ENCODE data around the gene SIPA1L3. TPM values are rescaled to one million over a fixed set of nuclear protein-coding genes. Genes with fewer than 3 reads are reported as not detected.

Gene SIPA1L3
- total and polyA plus RNA-seq, 9 of the 15 experiments (the other 6 are each of a cell fraction or from before 2014, with no cell fraction given) = 0.01 to 6.1 (median 2.5) TPM

DNA sequence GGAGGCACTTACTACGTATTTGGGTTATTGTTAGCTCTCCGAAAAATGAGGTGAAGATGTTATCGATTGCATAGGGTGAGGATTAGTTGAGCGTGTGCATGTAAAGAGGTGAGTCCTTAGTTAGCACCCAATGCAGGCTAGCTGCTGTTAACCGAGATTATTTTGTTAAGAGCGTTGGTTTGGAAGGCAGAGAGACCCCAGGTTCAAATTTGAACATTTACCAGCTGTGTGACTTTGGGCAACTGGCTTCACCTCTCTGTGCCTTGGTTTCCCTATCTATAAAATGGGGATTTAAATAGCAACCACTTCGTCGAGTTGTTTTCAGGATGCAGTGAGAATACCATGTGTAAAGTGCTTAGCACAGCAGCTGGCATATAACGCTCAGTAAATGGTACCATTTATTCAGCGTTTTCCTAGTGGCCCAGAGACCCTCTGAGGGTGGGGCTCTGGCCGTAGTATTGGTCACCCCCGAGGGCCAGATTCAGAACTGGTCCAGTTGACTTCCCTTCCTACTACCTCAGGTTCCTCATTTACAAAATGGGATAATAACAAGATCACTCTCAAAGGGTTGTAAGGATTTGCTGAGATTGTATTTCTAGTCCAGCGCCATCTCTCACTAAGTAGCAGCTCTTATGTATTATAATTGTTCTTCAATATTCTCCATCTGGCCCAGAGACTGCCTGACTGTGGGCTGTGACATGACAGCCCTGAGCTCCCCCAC lies 887 bp downstream of the SIPA1L3 start (continued):
- TF ChIP-seq THRAP3 (IDR thresholded peaks at IDR 0.05; ENCODE audit: borderline replicate concordance) (no peak), SMARCA5 (IDR thresholded peaks at IDR 0.05) (peak; percentile 65; the same call in 1 of the 2 replicates), ZNF12 (CRISPR knock-in tag; IDR thresholded peaks at IDR 0.05) (no peak), NCOA4 (IDR thresholded peaks at IDR 0.05; ENCODE audit: partially characterized antibody) (no peak), RBM25 (IDR thresholded peaks at IDR 0.05; ENCODE audit: low read depth, low read length, severe bottlenecking) (peak; percentile 96), ZEB2 (IDR thresholded peaks at IDR 0.05) (no peak), CAMTA2 (CRISPR knock-in tag; conservative IDR thresholded peaks at IDR 0.05) (no peak), SMAD1 (IDR thresholded peaks at IDR 0.05; ENCODE audit: low read depth, low read length, partially characterized antibody) (no peak), BCOR (IDR thresholded peaks at IDR 0.05) (peak; percentile 95), HDAC2 (IDR thresholded peaks at IDR 0.05) (peak; percentile 86), ZFP36 (IDR thresholded peaks at IDR 0.05; ENCODE audit: low read depth, low read length, partially characterized antibody) (peak; percentile 86), CBX1 (IDR thresholded peaks at IDR 0.05; ENCODE audit: low read depth) (peak; percentile 71; the same call in 1 of the 2 replicates), SAP30 (IDR thresholded peaks at IDR 0.05; ENCODE audit: borderline replicate concordance, insufficient read depth, low read depth, low read length, poor library complexity, severe bottlenecking) (no peak), NR2C2 (CRISPR knock-in tag; IDR thresholded peaks at IDR 0.05) (no peak), NR2C2 (tag; IDR thresholded peaks at IDR 0.05) (no peak), ZNF316 (IDR thresholded peaks at IDR 0.05) (peak; percentile 28; the same call in 1 of the 2 replicates), MYBL2 (IDR thresholded peaks at IDR 0.05; ENCODE audit: low read depth) (no peak), MYBL2 (CRISPR knock-in tag; IDR thresholded peaks at IDR 0.05; ENCODE audit: borderline replicate concordance) (no peak), GATA2 (CRISPR knock-in tag; IDR thresholded peaks at IDR 0.05) (peak; percentile 23; the same call in 1 of the 2 replicates), ADNP (tag; IDR thresholded peaks at IDR 0.05) (peak; percentile 51; the same call in 1 of the 2 replicates), ZNF76 (CRISPR knock-in tag; IDR thresholded peaks at IDR 0.05; ENCODE audit: borderline replicate concordance) (no peak), HDAC1 (IDR thresholded peaks at IDR 0.05) (no peak), TARDBP (IDR thresholded peaks at IDR 0.05) (no peak), ZNF444 (CRISPR knock-in tag; IDR thresholded peaks at IDR 0.05) (no peak)
- TF ChIP-seq, protein P1, sequence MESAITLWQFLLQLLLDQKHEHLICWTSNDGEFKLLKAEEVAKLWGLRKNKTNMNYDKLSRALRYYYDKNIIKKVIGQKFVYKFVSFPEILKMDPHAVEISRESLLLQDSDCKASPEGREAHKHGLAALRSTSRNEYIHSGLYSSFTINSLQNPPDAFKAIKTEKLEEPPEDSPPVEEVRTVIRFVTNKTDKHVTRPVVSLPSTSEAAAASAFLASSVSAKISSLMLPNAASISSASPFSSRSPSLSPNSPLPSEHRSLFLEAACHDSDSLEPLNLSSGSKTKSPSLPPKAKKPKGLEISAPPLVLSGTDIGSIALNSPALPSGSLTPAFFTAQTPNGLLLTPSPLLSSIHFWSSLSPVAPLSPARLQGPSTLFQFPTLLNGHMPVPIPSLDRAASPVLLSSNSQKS (CRISPR knock-in tag; IDR thresholded peaks at IDR 0.05) = no peak
- TF ChIP-seq, protein P2, sequence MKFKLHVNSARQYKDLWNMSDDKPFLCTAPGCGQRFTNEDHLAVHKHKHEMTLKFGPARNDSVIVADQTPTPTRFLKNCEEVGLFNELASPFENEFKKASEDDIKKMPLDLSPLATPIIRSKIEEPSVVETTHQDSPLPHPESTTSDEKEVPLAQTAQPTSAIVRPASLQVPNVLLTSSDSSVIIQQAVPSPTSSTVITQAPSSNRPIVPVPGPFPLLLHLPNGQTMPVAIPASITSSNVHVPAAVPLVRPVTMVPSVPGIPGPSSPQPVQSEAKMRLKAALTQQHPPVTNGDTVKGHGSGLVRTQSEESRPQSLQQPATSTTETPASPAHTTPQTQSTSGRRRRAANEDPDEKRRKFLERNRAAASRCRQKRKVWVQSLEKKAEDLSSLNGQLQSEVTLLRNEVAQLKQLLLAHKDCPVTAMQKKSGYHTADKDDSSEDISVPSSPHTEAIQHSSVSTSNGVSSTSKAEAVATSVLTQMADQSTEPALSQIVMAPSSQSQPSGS (CRISPR knock-in tag; IDR thresholded peaks at IDR 0.05) = no peak
- TF ChIP-seq, protein P3, sequence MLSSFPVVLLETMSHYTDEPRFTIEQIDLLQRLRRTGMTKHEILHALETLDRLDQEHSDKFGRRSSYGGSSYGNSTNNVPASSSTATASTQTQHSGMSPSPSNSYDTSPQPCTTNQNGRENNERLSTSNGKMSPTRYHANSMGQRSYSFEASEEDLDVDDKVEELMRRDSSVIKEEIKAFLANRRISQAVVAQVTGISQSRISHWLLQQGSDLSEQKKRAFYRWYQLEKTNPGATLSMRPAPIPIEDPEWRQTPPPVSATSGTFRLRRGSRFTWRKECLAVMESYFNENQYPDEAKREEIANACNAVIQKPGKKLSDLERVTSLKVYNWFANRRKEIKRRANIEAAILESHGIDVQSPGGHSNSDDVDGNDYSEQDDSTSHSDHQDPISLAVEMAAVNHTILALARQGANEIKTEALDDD (IDR thresholded peaks at IDR 0.05) = 0 out of 2 replicates have a peak, but pooled peaks have one; percentile 44

All from K562 (cell line).